SHP77 (cell line): ENCODE data around the gene DSCAM.

Experiments used
- DNase-seq, 2 experiments: peaks; one replicate each; lab custom pipeline; 2025; lab: John Stamatoyannopoulos, UW

Gene DSCAM

DNA sequence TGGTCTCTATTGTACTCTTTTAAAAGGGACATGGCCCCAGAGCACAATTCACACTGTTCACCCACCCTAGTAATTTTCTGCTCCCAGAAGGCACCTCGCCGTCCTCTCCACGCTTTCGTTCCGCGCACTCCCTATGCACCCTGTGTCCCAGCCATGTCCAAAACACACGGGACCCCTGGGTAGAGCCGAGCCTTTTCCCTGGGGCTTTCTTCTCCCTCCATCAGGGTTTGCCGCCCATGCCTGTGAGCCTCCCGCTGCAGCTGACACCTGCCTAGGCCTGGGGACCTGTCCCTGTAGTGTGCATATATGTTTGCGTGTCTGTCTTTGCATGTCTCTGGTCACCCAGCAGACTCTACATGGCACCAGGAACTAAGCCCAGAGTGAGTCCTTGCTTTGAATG is 677.0 kb downstream of the DSCAM start:
- no peak for DNase-seq

DNA sequence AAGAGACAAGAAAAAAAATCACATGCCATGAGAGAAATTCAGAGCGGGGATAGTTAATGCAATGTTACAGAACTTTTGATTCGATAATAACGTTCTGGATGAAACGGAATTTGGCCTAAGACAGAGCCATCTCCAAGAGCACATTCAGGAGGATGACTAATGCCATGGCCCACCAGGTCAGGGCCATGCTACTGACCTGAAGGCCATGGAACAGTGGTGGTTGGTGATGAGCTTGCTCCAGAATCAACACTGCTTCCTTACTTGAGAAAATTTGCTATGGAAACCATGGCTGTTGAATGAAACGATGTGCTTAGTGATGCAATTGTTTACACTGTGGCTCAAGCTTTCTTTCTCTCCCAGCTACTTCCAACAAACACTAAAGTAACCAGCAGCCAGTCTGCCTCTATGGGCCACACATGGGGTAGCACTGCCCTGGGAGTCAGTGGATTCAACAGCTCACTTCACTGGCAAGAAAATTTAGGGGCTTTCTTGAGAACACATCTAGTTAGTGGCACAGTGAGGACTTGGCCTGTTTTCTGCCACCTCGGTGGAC is 680.6 kb downstream of the DSCAM start:
- DNase-seq = peak; percentile 10 to 13

DNA sequence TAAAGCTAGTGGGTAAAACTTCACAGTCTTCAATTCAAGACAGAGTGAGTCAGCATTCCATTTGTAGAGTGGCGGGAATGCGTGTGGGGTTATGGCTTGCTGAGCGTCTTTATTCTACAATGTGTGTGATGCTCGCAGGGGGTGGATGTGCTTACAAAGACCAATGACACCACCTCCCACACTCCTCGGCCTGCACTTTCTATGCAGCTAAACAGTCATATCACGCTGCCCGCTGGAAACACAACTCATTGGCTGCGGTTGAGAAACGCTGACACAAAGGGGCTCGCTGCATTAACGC is 681.2 kb downstream of the DSCAM start:
- no peak for DNase-seq

DNA sequence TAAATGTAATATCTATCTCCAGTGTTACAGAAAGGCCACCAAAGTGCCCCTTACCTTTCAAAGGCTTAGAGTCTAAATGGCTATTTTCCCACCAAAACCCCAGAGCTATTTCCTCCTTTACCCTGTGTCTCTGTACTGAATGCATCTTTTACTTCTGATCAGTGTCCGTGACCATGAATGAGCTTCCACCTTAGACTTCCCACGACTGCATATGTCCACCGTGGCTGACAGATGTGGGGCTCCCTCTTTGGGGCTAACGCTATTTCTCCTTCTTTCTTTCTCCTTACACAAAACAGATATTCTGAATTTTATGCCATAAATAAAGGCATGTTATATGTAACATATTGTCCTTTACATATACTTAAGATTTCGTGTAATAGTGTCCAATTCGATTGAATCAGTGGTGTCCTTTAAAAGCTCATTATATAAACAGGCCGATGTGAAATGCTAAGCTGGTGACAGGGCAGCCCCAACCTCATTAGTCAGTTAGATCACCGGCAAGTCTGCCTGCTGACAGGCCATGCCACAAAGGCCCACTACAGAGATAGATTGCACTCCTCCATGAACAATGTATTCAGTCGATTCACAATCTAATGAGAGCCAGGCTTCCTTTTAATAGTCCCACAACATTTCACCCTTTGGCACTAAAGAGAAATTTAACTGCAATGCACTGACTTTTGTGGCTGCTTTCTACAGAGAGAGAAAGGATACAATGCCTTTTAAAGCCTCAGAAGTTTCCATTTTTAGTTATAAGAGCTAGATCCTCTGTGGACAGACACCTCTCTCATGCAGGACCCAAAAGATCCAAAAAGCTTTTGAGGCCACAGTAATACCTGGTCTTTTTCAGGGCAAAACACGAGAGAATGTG is 681.8 kb downstream of the DSCAM start:
- no peak for DNase-seq

DNA sequence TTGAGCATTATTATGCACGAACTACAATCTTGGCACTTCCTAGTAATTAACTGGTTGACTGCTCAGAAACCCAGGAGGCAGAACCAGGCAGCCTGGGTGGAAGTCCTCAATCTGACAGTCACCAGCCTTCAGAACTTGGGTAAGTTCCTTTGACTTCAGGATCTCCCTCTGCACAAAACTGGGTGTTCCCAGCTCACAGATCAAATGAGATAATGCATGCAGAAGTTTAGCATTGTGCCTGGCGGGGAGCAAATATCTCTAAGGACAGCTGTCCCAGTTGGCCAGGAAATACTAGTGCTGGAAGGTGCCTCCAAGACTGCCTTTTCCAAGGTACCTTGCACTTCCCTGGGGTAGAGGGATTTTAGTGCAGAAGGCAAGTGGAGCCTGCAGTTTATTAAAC is 684.9 kb downstream of the DSCAM start:
- no peak for DNase-seq

DNA sequence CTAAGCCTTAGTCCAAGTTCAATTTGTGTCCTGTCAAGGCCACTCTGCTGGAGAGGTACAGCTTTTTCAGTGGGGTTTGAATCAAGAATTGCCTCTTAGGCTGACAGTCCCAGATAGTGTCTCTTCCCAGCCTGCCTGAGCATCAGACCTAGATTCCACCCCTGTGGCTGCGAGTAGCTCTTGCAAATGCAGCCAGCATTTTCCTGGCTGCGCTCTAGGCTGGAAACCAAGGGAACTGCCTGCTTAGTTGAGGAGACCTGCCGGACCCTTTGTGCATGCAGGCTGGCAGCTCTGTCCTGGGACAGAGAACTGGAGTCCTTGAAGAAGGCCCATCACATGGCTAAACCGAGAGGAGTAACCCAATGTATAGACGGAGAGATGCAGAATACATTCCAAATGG is 686.0 kb downstream of the DSCAM start:
- DNase-seq = no peak

DNA sequence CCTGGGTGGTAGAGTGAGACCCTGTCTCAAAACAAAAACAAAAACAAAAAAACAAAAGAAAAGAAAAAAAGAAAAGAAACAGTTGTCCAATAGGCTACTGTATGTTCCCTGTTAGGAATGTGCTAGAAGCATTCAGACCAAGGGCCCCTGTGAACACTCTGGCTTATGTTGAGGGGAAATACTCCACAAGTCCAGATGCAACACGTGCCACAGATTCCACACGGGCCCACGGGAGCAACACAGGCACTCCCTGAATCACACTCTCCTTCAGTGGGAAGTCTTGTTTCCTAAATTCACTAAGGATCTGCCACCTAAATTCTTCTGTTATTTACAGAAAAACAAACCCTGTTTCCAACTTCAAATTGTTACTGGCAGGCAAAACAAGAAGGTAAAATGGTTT is 688.6 kb downstream of the DSCAM start:
- DNase-seq = no peak

DNA sequence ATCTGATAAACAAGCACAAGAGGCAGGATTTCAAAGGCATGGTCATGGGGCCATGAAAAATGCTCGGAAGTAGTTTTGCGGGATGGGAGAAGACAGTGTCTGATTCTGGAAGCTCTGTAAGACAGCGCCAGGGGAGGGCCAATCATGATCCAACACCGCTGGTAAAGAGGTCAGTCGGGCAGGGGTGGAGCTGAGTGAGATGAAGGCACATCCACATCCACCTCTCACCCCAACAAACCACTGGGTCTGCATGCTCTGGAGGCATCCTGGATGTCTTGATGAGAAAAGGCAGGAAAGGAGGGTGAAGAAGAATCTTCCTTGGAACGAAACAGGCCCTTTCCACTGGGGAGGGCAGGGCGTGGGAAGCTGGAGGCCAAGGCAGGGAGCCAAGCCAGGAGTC is 691.4 kb downstream of the DSCAM start:
- DNase-seq = no peak

DNA sequence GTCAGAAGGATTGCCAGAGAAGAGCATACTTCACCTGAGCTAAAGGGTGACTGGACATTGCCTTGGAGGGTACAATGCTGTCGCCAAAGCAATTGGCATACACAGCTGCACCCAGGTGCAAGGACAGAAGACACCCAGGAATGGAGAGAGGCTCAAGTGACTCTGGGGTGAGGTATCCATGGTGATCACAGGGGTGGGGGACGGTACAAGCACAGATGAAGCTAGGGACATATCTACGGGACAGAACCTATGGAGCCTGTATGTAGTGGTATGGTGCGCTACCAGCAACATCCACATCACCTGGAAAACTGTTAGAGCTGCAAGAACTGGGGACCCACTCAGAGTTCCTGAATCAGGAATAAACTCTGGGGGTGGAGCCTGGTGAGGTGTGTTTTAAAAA is 693.6 kb downstream of the DSCAM start:
- DNase-seq = no peak

DNA sequence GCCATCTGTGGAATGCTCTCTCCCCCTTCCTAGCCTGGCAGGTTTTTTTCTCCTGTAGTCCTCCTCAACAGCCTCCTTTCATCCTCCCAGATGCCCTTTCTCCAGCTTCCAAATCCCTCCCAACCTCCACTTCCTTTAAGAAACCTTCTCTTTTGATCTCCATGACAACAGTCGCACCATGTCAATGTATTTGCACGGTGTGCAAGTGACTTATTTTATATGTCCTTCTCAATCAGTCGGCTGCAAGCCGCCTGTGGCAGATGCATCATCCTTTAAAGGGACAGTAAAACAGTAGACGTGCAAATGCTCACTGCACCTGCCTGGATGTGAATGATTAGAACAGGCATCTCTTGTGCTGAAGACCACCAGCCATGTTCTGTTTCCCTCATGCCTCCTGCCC is 694.5 kb downstream of the DSCAM start:
- DNase-seq = no peak

DNA sequence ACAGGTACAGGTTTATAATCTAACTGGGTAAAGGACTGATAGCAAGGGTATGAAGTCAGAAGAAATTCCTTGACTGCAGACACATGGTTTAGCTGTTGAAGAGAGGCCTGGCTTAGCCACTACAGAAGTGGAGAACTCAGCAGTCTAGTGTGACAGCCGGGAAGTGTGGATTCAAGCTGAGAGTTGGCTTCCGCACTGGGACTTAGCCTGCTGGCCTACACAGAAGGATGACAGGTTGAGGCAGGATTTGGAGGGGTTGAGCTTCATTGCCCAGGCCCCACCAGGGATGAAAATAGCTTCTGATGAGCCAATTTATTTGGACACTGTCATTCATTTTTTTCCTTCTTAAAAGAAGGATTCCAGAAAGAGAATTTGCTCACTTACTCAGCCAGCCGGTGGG is 695.3 kb downstream of the DSCAM start:
- no peak for DNase-seq

DNA sequence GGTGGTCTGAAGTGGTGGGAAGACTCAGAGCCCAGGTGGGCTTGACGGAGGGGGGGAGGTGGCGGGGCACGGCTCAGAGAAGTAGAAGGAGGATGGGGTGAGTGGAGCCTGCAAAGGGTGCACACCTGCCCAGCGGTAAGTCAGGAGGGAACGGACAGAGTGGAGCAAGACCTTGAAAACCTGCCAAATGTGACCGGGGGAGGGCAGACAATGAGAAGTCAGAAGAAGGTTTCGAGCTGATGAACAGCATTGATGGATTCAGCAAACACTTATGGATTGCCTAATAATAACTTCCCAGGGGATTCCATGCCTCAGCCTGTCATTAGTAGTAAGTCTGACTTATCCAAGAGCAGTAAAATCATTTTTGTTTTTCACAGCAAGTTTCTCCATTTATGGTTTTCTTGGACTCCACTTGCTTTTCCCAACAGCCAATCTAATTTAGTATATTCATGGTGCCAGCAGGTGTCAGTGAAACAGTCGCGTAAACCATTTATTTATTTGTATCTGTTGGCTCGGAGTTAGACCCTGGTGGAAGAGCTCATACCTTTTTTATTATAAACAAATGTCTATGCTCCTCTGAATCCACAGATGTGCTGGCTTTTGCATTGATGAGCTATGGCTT is 700.6 kb downstream of the DSCAM start:
- peak in 1 of 2 experiments; percentile 12 for DNase-seq

DNA sequence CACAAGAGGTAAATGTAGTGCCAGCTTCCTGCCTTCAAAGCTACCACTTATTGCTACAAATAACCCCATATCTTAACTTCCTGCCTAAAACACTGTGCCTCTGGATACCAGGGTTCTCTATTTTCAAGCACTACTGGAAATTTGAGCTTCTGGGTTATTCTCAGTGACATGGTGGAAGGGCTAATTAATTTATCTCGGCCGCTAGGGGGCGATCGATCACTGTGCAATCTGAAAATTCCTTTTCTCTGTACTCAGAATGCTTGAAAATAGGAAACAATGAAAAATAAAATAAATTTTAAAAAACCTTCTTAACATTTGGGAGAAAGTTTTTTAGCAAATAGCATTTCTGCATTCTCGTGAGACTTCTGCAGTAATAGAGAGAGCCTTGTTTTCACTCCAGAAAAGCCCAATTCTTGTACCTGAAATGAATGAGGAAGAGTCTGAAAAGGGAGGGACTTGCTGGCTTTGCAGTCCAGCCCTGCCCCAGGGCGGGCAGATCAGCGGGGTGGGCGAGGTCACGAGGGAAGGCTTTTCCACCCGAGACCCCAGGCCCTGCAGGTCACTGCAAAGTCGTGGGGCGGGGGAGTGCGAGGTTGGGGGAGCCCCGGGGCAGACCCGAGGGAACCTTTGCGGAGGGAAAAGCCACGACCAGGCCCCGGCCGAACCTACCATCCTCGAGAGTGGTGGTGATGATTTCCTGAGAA is 703.0 kb downstream of the DSCAM start:
- DNase-seq = peak; percentile 22 to 28

DNA sequence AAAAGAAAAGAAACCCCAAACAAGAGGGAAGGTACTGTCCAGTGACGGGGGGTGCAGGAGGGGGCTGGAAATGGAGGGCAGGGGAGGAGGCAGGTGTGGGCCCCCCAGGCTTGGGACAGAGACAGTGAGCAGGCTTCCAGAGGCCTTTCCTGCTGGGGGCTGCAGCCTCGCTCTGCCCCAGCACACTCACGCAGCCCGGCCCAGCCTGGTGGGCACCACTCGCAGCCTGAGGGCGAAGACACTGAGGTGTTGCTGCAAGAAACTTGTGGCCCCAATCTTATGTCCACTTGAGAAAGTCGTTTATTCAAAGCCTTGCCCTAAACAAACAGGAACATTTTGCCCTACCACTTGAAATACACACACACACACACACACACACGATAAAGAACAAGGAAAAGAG is 705.3 kb downstream of the DSCAM start:
- no peak for DNase-seq

DNA sequence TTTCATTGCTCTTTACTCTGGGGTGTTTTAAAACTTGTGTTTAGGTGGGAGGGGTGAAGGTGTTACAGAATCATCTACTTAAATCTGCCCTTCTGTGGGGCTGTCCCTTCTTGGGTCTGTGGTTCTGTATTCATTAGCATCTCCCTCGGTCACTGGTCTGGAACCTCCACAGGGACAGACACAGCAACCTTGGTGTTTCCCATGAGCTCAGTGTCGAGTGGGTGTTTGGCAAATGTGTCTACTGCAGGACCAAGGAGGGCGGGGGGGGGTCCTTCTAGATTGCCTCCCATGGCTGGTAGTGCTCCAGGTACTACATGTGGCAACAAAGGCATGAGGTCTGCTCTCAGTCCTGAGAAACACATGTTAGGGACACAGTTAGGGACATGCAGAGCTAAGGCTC is 706.3 kb downstream of the DSCAM start:
- no peak for DNase-seq

DNA sequence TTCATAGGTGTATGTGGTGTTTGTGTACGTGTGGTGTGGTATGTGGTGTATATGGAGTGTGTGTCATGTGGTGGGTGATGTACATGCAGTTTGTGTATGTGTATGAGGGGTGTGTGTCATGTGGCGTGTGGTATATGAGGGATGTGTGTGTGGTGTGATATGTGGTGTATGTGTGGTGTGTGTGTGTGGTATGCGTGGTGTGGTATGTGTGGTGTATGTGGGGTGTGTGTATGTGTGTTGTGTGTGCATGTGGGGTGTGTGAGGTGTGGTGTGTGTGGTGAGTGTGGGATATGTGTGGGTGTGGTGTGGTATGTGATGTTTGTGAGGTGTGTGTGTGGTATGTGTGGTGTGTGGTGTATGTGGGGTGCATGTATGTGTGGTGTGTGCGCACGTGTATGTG is 707.3 kb downstream of the DSCAM start:
- DNase-seq = no peak

DNA sequence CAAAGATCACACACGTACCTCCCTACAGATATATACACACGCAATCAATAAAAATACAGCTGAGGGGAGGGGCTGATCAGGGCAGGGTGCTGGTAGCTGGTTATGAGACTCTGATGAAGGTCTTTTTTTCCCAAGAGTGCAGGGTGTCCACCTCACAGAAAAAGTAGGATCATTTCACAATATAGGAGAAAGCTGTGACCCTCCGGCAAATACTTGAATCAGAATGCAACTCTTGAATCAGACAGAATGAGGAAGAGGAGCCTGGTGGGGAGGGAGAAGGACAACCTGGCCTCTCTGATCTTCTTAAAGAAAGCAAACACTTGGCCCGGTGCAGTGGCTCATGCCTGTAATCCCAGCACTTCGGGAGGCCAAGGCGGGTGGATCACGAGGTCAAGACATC is 710.4 kb downstream of the DSCAM start:
- DNase-seq = no peak

DNA sequence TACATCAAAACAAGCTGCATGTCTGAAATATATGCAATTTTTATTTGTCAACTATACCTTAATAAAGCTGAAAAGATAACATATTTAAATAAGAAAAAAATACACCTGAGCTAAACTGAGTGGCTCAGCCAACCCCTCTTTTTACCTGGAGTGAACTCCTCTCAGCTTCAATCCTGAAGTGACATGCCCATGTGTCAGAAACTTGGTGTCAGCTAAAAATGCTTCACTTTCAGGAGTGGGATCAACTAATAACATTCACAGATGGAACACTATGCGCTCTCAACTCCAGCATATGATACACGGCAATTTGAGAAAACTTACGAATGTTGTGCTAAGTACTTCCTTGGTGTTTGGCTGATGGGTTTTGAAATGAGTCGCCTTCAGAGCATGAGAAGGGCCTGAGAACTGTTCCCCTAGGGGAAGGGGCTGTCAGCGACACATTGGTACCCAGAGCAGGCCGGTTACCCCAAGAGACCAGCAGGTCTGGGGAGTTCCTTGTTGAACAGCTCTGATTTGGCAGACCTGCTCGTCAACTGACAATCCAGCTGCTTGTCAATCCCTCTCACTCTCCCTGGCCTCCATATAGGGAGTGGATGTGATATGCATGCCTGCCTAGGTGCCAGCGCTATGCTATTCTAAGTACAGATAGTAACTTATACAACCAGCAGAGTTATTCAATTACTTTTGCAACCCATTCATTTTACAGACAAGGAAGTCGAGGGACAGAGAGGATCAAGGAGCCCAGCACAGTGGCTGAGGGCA is 712.0 kb downstream of the DSCAM start:
- DNase-seq = no peak

DNA sequence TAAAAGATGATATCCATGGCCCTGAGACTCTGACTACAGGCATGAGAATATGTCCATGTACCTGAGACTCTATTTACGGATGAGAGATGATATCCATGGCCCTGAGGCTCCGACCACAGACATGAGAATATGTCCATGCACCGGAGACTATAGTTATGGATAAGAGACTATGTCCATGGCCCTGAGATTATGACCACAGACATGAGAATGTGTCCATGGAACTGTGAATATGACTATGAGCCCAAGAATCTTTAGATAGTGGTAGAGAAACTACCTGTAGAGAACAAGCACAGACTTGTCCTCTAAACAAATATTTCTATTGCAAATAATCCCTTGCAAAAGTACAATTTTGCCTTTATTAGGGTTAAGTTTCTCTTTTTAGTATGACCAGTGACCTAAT is 716.5 kb downstream of the DSCAM start:
- no peak for DNase-seq

DNA sequence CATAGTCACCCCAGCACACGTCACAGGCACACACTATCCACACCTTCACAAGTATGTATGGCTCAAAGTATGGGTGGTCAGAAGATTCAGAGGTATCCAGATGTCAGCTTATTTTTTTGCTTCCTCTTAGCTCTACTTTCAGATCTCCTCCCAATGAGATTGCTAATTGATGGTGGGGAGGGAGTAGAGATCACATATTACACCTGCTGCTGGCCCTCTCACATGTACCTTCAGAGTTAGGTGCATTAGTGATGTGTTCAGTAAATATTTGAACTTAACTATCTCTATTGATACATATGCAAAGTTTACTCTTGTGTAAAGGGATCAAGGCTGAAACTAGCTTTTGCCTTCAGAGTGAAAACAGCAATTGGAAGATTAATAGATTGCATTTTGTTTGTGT is 717.1 kb downstream of the DSCAM start:
- DNase-seq = no peak

DNA sequence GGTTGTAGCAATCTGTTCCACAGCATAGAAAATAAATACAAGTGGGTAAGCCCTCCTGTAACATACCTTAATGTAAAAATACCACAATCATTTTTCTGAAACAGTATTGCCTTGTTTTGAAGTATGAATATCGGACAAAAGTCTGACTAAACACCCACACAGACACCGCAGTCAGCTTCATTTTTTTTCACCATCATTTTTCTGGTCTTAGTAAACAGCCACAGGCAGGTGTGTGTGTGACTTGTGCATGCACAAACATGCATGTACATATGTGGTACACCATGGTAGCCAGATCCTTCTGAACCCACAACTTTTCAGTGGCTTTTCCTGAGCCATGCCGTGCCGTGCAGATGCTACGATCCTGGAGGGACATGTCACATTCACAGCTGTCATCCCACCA is 718.1 kb downstream of the DSCAM start:
- no peak for DNase-seq

DNA sequence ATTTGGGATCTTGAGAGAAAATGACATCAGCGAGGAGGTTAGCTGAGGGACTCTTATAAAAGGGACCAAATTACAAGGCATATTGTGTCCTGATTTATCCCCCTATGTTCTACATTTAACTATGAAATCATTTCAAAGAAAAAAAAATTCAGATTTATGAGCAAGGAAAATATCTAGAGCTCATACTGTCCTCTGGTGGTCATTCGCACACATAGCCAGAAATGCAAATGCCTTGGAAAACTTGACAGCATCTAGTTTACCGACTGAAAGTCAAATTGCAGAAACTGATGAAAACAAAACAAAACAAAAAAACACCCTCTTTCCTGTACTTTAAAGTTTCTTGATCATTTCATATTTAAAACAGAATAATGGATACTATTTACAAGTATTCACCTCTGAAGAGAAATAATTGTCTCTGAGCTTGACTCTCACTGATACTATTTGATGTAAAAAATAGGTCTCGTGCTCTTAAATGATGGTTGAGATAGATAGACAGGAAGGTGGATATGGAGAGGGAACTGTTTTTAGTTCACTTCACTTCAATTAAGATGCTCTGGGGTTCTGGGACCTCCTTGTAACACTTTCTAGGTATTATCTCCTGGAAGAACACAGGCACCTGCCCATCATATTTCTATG is 725.9 kb downstream of the DSCAM start:
- DNase-seq = peak; percentile 10 to 45
